ENCODE data around the gene EREG. TPM values are rescaled to one million over a fixed set of nuclear protein-coding genes. Genes with fewer than 3 reads are reported as not detected.

Gene EREG
- total RNA-seq, 1 experiment from 2014 or later, result not detected

DNA sequence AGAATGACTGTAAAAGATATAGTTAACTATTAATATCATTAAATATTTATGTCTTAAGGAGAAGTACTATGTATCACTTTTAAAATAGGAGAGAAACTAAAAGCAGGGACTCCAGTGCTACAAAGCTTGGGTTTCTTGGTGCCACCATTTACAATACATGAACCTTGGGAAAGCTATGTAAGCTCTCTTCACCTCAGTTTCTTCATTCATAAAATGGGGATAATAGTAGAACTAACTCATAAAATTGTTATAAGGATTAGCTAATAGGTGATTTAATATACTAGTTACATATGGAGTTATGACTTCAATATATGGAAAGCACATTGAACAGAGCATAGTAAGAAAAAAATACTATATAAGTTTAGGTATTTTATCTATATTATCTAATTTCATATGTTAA lies 33.0 kb upstream of the EREG start:
- peaks cover 0 to 8% (median 0%) of the 10 kb centered on the region in 3 experiments; a peak in 1 of 7 replicates for H3K36me3 Mint-ChIP-seq (ENCODE audit: insufficient read depth in 1 of 3, low read depth in 3 of 3)
- DNase-seq, result no peak
- Histone ChIP-seq H2AK5ac (ENCODE audit: insufficient read length, low read length) (no peak overlapping the region), H3T11ph (ENCODE audit: low read length) (no peak overlapping the region), H3K14ac (ENCODE audit: insufficient read depth, low read length) (no peak overlapping the region), H2BK12ac (ENCODE audit: insufficient read length, low read depth, low read length) (no peak overlapping the region), H3K9ac (ENCODE audit: extremely low read depth, insufficient read length, low read length) (no peak overlapping the region), H3K23ac (ENCODE audit: insufficient read length, low read depth, low read length) (no peak overlapping the region), H2BK5ac (ENCODE audit: insufficient read length, low read length) (no peak overlapping the region), H2BK20ac (ENCODE audit: low read depth, low read length, poor library complexity, severe bottlenecking) (no peak overlapping the region), H3K56ac (ENCODE audit: insufficient read length, low read depth, low read length) (no peak overlapping the region), H3K4me2 (ENCODE audit: insufficient read depth, insufficient read length, low read length) (no peak overlapping the region), H2AFZ (ENCODE audit: low read length) (no peak overlapping the region), H3K23me2 (ENCODE audit: insufficient read length, low read depth, low read length, poor library complexity, severe bottlenecking) (no peaks in the 10 kb centered on the region), H3K18ac (ENCODE audit: insufficient read length, low read depth, low read length) (no peak overlapping the region), H3K27ac (ENCODE audit: insufficient read length, low read depth, low read length) (no peak overlapping the region), H3K9me3 (ENCODE audit: control insufficient read depth, low read depth, low read length) (no peaks in the 10 kb centered on the region), H4K20me1 (ENCODE audit: control insufficient read depth, insufficient read depth, insufficient read length) (no peaks in the 10 kb centered on the region), H3K79me1 (ENCODE audit: insufficient read depth, low read depth, low read length, poor library complexity, severe bottlenecking) (no peaks in the 10 kb centered on the region), H2BK15ac (ENCODE audit: low read depth, low read length) (no peak overlapping the region), H4K8ac (replicated peaks; ENCODE audit: insufficient read length, low read depth, low read length) (no peak overlapping the region), H2BK120ac (ENCODE audit: low read depth, low read length, poor library complexity, severe bottlenecking) (no peak overlapping the region), H3K27me3 (ENCODE audit: insufficient read depth, low read length) (no peaks in the 10 kb centered on the region), H4K91ac (ENCODE audit: insufficient read length, low read depth, low read length) (no peak overlapping the region), H4K5ac (ENCODE audit: insufficient read length, low read depth, low read length) (no peak overlapping the region), H3K79me2 (ENCODE audit: insufficient read depth, low read length) (no peaks in the 10 kb centered on the region), H3K4me1 (ENCODE audit: insufficient read depth, low read length) (no peaks in the 10 kb centered on the region), H3K4ac (ENCODE audit: low read depth, low read length) (no peak overlapping the region)
- no peak overlapping the region for H3K4me3 Mint-ChIP-seq
- TF ChIP-seq, protein P1, sequence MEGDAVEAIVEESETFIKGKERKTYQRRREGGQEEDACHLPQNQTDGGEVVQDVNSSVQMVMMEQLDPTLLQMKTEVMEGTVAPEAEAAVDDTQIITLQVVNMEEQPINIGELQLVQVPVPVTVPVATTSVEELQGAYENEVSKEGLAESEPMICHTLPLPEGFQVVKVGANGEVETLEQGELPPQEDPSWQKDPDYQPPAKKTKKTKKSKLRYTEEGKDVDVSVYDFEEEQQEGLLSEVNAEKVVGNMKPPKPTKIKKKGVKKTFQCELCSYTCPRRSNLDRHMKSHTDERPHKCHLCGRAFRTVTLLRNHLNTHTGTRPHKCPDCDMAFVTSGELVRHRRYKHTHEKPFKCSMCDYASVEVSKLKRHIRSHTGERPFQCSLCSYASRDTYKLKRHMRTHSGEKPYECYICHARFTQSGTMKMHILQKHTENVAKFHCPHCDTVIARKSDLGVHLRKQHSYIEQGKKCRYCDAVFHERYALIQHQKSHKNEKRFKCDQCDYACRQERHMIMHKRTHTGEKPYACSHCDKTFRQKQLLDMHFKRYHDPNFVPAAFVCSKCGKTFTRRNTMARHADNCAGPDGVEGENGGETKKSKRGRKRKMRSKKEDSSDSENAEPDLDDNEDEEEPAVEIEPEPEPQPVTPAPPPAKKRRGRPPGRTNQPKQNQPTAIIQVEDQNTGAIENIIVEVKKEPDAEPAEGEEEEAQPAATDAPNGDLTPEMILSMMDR (conservative IDR thresholded peaks at IDR 0.05), result no peak
- H3K27ac Mint-ChIP-seq, result no peak overlapping the region
- H3K4me1 Mint-ChIP-seq, result peaks cover 6 to 7% of the 10 kb centered on the region in 2 experiments; a peak in 3 of 4 replicates
- no peaks in the 10 kb centered on the region for H3K27me3 Mint-ChIP-seq (ENCODE audit: low read depth)
- H3K9me3 Mint-ChIP-seq, result peaks cover 0 to 10% of the 10 kb centered on the region in 2 experiments; a peak in 2 of 5 replicates
